Panc1 (cell line): Measurements from ENCODE around the gene TMTC1. TPM values are rescaled to one million over a fixed set of nuclear protein-coding genes. Genes with fewer than 3 reads are reported as not detected.

Experiments used
- ATAC-seq: fragments of 200-7000 bp; cut with Tn5 transposase; 2 replicates; pipeline ENCODE4 v1.9.1; 2020; ENCODE audit warnings: mild to moderate bottlenecking, moderate library complexity
- BruUV-seq: library from RNA; stranded (reverse); fragments of 400-500 nt; replicated peaks from 2 replicates; lab custom pipeline; 2021; lab: Mats Ljungman, UMichigan
- CTCF ChIA-PET: fragments of 300-600 bp; sonication (Branson Sonifier 250); formaldehyde crosslinking; loops from one replicate; lab custom pipeline; 2022; ENCODE audit warnings: antibody characterized with exemption; lab: Charles Lee
- POLR2A ChIA-PET: fragments of 300-600 bp; sonication (Branson Sonifier 250); formaldehyde crosslinking; loops from one replicate; lab custom pipeline; 2022; ENCODE audit warnings: antibody characterized with exemption; lab: Charles Lee
- DNase-seq: peaks from one replicate; pipeline ENCODE4 v3.0.0-alpha.2; 2010; ENCODE audit warnings: low read depth, low spot score
- H3K27ac ChIP-seq: 2 replicates; pipeline ENCODE4 v1.5.1; 2011; ENCODE audit warnings: mild to moderate bottlenecking, low read length, inconsistent platforms
- H3K27me3 ChIP-seq: fragments of 200-500 bp; sonication (Bioruptor generic); 2 replicates; pipeline ENCODE4 v1.6.0; 2014; ENCODE audit warnings: low read length, inconsistent platforms; ENCODE audit not compliant: control insufficient read depth, insufficient read depth
- H3K36me3 ChIP-seq: fragments of 200-500 bp; sonication (Bioruptor generic); 2 replicates; pipeline ENCODE4 v1.5.1; 2014; ENCODE audit warnings: inconsistent platforms, mild to moderate bottlenecking, low read length, moderate library complexity; ENCODE audit not compliant: control insufficient read depth, insufficient read depth
- H3K4me1 ChIP-seq: 2 replicates; pipeline ENCODE4 v1.5.1; 2011; ENCODE audit warnings: inconsistent platforms, mild to moderate bottlenecking, low read length, moderate library complexity; ENCODE audit not compliant: control insufficient read depth, insufficient read depth
- H3K4me3 ChIP-seq, 2 experiments: 2 replicates each; pipeline ENCODE4 v1.5.1; 2011 to 2012; ENCODE audit warnings: low read depth in 2 of 2, low read length in 2 of 2, mild to moderate bottlenecking in 2 of 2, inconsistent platforms in 1 of 2, moderate library complexity in 1 of 2
- H3K9me3 ChIP-seq: fragments of 200-500 bp; sonication (Bioruptor generic); 2 replicates; pipeline ENCODE4 v1.5.1; 2014; ENCODE audit warnings: low read depth, mild to moderate bottlenecking, inconsistent platforms, low read length, moderate library complexity; ENCODE audit not compliant: control insufficient read depth, insufficient read depth
- CTCF ChIP-seq: fragments of 450-650 bp; IDR thresholded peaks from 2 replicates; pipeline ENCODE4 v1.5.1; 2017; ENCODE audit warnings: mild to moderate bottlenecking
- POLR2AphosphoS5 ChIP-seq: IDR thresholded peaks from 2 replicates; pipeline ENCODE4 v1.6.1; 2012; ENCODE audit warnings: mild to moderate bottlenecking, low read depth, low read length, moderate library complexity
- REST ChIP-seq, 2 experiments: IDR thresholded peaks; 2 replicates each; pipeline ENCODE4 v1.6.1; 2011 to 2012; ENCODE audit warnings: low read depth in 2 of 2, control low read depth in 1 of 2, low read length in 1 of 2, mild to moderate bottlenecking in 1 of 2, moderate library complexity in 1 of 2; ENCODE audit not compliant: insufficient read depth in 1 of 2
- SIN3A ChIP-seq: IDR thresholded peaks from 2 replicates; pipeline ENCODE4 v1.6.1; 2012; ENCODE audit warnings: low read depth, mild to moderate bottlenecking, low read length, moderate library complexity, borderline replicate concordance; ENCODE audit not compliant: insufficient read depth
- TCF7L2 ChIP-seq: IDR thresholded peaks from 2 replicates; pipeline ENCODE4 v1.6.1; 2011; ENCODE audit warnings: mild to moderate bottlenecking, low read depth, low read length, inconsistent platforms
- in situ Hi-C: cut with HindIII; loops from 2 replicates; pipeline ENCODE4 v1.10.0; 2016; ENCODE audit warnings: low sequenced_read_pairs, low pct_unique_long_range_greater_than_20kb
- intact Hi-C: fragments of 100-400 bp; cut with micrococcal nuclease; formaldehyde crosslinking; loops from one replicate; pipeline ENCODE4 v1.10.0; 2022; ENCODE audit not compliant: unreplicated experiment
- total RNA-seq: library from RNA; stranded (reverse); gene quantifications from one replicate; pipeline ENCODE4 v1.2.1, GENCODE V29; 2021; ENCODE audit not compliant: unreplicated experiment

TMTC1 gene
- total RNA-seq, 1 experiment from 2014 or later, result 0.28 TPM

- no TSS peak for BruUV-seq
- H3K4me1 ChIP-seq, result no peaks in the 10 kb centered on the region
- intact Hi-C loops (no loop called here), in situ Hi-C loops (no loop called here)
- POLR2A ChIA-PET, result no interaction called here
- no peaks in the 10 kb centered on the region for H3K36me3 ChIP-seq
- no peak overlapping the region for H3K27ac ChIP-seq
- ATAC-seq (no peak), DNase-seq (no peak)
- H3K9me3 ChIP-seq, result no peaks in the 10 kb centered on the region
- TF ChIP-seq POLR2AphosphoS5, result no peak
- no peak for TF ChIP-seq REST (IDR thresholded peaks at IDR 0.05; ENCODE audit: insufficient read depth in 1 of 2, low read depth in 2 of 2, low read length in 1 of 2)
- no peak for TF ChIP-seq SIN3A
- TF ChIP-seq CTCF, result no peak
- TF ChIP-seq TCF7L2, result no peak
- no peaks in the 10 kb centered on the region for H3K27me3 ChIP-seq
- CTCF ChIA-PET, result no interaction called here
- no peak overlapping the region for H3K4me3 ChIP-seq
Observed at GRCh38 chr12:29830391-29830790, 46.6 kb upstream of the TMTC1 start.

- Histone ChIP-seq H3K27me3 (no peaks in the 10 kb centered on the region), H3K4me1 (no peaks in the 10 kb centered on the region), H3K27ac (no peak overlapping the region), H3K4me3 (no peak overlapping the region), H3K9me3 (no peaks in the 10 kb centered on the region), H3K36me3 (no peaks in the 10 kb centered on the region)
- in situ Hi-C loops, result no loop called here
- BruUV-seq, result no TSS peak
- ATAC-seq (no peak), DNase-seq (no peak)
- CTCF ChIA-PET, result no interaction called here
- POLR2A ChIA-PET, result no interaction called here
- TF ChIP-seq TCF7L2, result no peak
- intact Hi-C loops, result no loop called here
Observed at GRCh38 chr12:29818916-29819623, 35.3 kb upstream of the TMTC1 start.
